Stomach (tissue), 9 donors: Measurements from ENCODE around the gene ATP2B2. TPM values are rescaled to one million over a fixed set of nuclear protein-coding genes. Genes with fewer than 3 reads are reported as not detected.

Experiments
- DNase-seq, 2 donors: peaks; one replicate each; pipeline versions ENCODE4 v3.0.0 to v3.0.0-alpha.2; 2013 to 2019
- H3K27ac ChIP-seq, 5 donors: fragments of 200-600 bp in 4 of 5; sonication (generic) in 4 of 5; one replicate each; pipeline ENCODE4 v1.5.1; 2013 to 2019; ENCODE audit warnings: mild to moderate bottlenecking in 1 of 5, moderate library complexity in 1 of 5
- H3K27me3 ChIP-seq, 3 donors: fragments of 200-600 bp; sonication (generic); one replicate each; pipeline ENCODE4 v1.5.1; 2017 to 2019; ENCODE audit warnings: mixed run types in 1 of 3
- H3K36me3 ChIP-seq, 4 donors: fragments of 200-600 bp; sonication (generic); 1 replicate in 3 of 4; 2 replicates in 1 of 4; pipeline ENCODE4 v1.5.1; 2016 to 2019
- H3K4me1 ChIP-seq, 4 donors: fragments of 200-600 bp; sonication (generic); one replicate each; pipeline ENCODE4 v1.5.1; 2016 to 2019
- H3K4me3 ChIP-seq, 4 donors: fragments of 200-600 bp; sonication (generic) in 3 of 4; one replicate each; pipeline ENCODE4 v1.5.1; 2016 to 2019; ENCODE audit warnings: mild to moderate bottlenecking in 1 of 4
- H3K9me3 ChIP-seq, 4 donors: fragments of 200-600 bp; sonication (generic); one replicate each; pipeline ENCODE4 v1.5.1; 2016 to 2019
- CTCF ChIP-seq, 7 experiments: fragments of 450-650 bp in 4 of 7; fragments of 200-600 bp in 3 of 7; sonication (generic) in 3 of 7; IDR thresholded peaks; one replicate each; pipeline ENCODE4 v1.5.1; 2016 to 2019; ENCODE audit warnings: antibody characterized with exemption in 7 of 7, control low read depth in 2 of 7, mild to moderate bottlenecking in 1 of 7
- EP300 ChIP-seq: sonication (generic); formaldehyde crosslinking; IDR thresholded peaks from one replicate; pipeline ENCODE4 v1.6.1; 2017; ENCODE audit warnings: antibody characterized with exemption
- POLR2A ChIP-seq, 4 donors: fragments of 450-650 bp; IDR thresholded peaks; one replicate each; pipeline ENCODE4 v1.6.1; 2016; ENCODE audit warnings: antibody characterized with exemption in 4 of 4, control low read depth in 2 of 4, mild to moderate bottlenecking in 1 of 4, moderate library complexity in 1 of 4
- POLR2AphosphoS5 ChIP-seq, 3 donors: sonication (generic); formaldehyde crosslinking; IDR thresholded peaks; one replicate each; pipeline ENCODE4 v1.6.1; 2016; ENCODE audit warnings: antibody characterized with exemption in 3 of 3
- WGBS, 5 donors: extraction: QIAGEN DNeasy Blood & Tissue Kit in 3 of 5; methylation state at CpG; one replicate each; pipeline versions ENCODE4 v1.1.5 to v1.1.7; 2013 to 2018; 5-methylcytosine and 5-hydroxymethylcytosine counted together
- intact Hi-C: fragments of 100-400 bp; cut with DNase I; formaldehyde crosslinking; loops from one replicate; pipeline ENCODE4 v1.15.1; 2023; ENCODE audit warnings: low total_unique reads
- polyA plus RNA-seq, 3 donors: library from polyadenylated mRNA; stranded (reverse); fragments of 200-250 nt; gene quantifications; one replicate each; pipeline ENCODE4 v1.2.3, GENCODE V29; 2013
- total RNA-seq, 5 donors: library from RNA; depleted of rRNA; stranded (reverse); fragments of >200 nt; gene quantifications; one replicate each; pipeline versions ENCODE4 v1.1.0 to v1.2.3, GENCODE V29; 2014 to 2016
- donor health status: healthy with polysubstance abuse.
- donor health status: Bipolar disorder and iron deficiency.
- donor health status: healthy.

The ATP2B2 gene
- total and polyA plus RNA-seq, 8 donors, result 0.03 to 0.37 TPM; not detected in 6

GRCh38 chr3:10552631-10552943 is 47.2 kb upstream of the ATP2B2 start:
- H3K27me3 ChIP-seq, result peaks cover 0 to 24% (median 3%) of the 10 kb centered on the region in 3 donors

GRCh38 chr3:10551821-10552630 is 46.6 kb upstream of the ATP2B2 start:
- peaks cover 0 to 24% (median 3%) of the 10 kb centered on the region in 3 donors for H3K27me3 ChIP-seq
- H3K4me1 ChIP-seq, result peaks cover 0 to 9% (median 0%) of the 10 kb centered on the region in 4 donors
- WGBS, 5 donors, result 52 to 72% (median 59%) methylated on average over 19 of the region's 19 CpGs
- H3K27ac ChIP-seq, result peak overlapping the region in 1 of 5 donors; percentile 38
- DNase-seq, result no peak
- no peaks in the 10 kb centered on the region for H3K9me3 ChIP-seq
- TF ChIP-seq EP300, result no peak
- TF ChIP-seq CTCF (IDR thresholded peaks at IDR 0.05), result no peak
- no peak for TF ChIP-seq POLR2A (IDR thresholded peaks at IDR 0.05)
- TF ChIP-seq POLR2AphosphoS5 (IDR thresholded peaks at IDR 0.05), result no peak
- H3K4me3 ChIP-seq, result no peak overlapping the region
- no peaks in the 10 kb centered on the region for H3K36me3 ChIP-seq
- intact Hi-C loops, result no loop called here

More at GRCh38 chr3:10552631-10552943, 47.2 kb upstream of the ATP2B2 start:
- Histone ChIP-seq H3K9me3 (no peaks in the 10 kb centered on the region), H3K4me3 (no peak overlapping the region), H3K4me1 (peaks cover 0 to 9% (median 0%) of the 10 kb centered on the region in 4 donors), H3K27ac (peak overlapping the region in 1 of 5 donors; percentile 38), H3K36me3 (no peaks in the 10 kb centered on the region)
- TF ChIP-seq POLR2A (IDR thresholded peaks at IDR 0.05) (no peak), EP300 (no peak)
- 64 to 74% (median 67%) methylated on average over 1 of the region's 1 CpG for WGBS, 5 donors
- no peak for DNase-seq
- intact Hi-C loops, result no loop called here

- 73 to 85% (median 82%) methylated on average over 9 of the region's 9 CpGs for WGBS, 5 donors
- Histone ChIP-seq H3K9me3 (no peaks in the 10 kb centered on the region), H3K27ac (no peak overlapping the region), H3K4me3 (no peak overlapping the region), H3K27me3 (peaks cover 0 to 25% (median 9%) of the 10 kb centered on the region in 3 donors), H3K4me1 (peaks cover 0 to 9% (median 0%) of the 10 kb centered on the region in 4 donors), H3K36me3 (no peaks in the 10 kb centered on the region)
- no peak for DNase-seq
- TF ChIP-seq POLR2AphosphoS5 (IDR thresholded peaks at IDR 0.05) (no peak), CTCF (IDR thresholded peaks at IDR 0.05) (no peak), POLR2A (IDR thresholded peaks at IDR 0.05) (no peak), EP300 (no peak)
- intact Hi-C loops, result no loop called here
Observed at GRCh38 chr3:10551139-10551538, 45.8 kb upstream of the ATP2B2 start.

- no peaks in the 10 kb centered on the region for H3K36me3 ChIP-seq
- intact Hi-C loops, result no loop called here
- H3K27me3 ChIP-seq, result peaks cover 0 to 26% (median 11%) of the 10 kb centered on the region in 3 donors
- TF ChIP-seq POLR2A (IDR thresholded peaks at IDR 0.05), result no peak
- TF ChIP-seq CTCF (IDR thresholded peaks at IDR 0.05), result no peak
- no peak for TF ChIP-seq EP300
- TF ChIP-seq POLR2AphosphoS5 (IDR thresholded peaks at IDR 0.05), result no peak
- 40 to 57% (median 50%) methylated on average over 10 of the region's 10 CpGs for WGBS, 5 donors
- peak in 1 of 2 donors; percentile 16 for DNase-seq
- H3K27ac ChIP-seq, result no peak overlapping the region
- no peaks in the 10 kb centered on the region for H3K9me3 ChIP-seq
- peaks cover 0 to 9% (median 0%) of the 10 kb centered on the region in 4 donors for H3K4me1 ChIP-seq
- no peak overlapping the region for H3K4me3 ChIP-seq
Observed at GRCh38 chr3:10550705-10551104, 45.3 kb upstream of the ATP2B2 start.
